Activated CD8-positive, alpha-beta T cell treated with anti-CD3 and anti-CD28 coated beads for 36 hours (primary cell): ENCODE measurements around the gene LORICRIN. TPM values are rescaled to one million over a fixed set of nuclear protein-coding genes. Genes with fewer than 3 reads are reported as not detected.

Experiments used
- ATAC-seq: fragments of 200-7000 bp; cut with Tn5 transposase; one replicate; pipeline ENCODE4 v1.10.0; 2021; ENCODE audit warnings: mild to moderate bottlenecking, moderate library complexity
- CTCF ChIA-PET: fragments of 350-600 bp; sonication (Branson Sonifier 250); formaldehyde crosslinking; loops from one replicate; lab custom pipeline; 2021; ENCODE audit warnings: antibody characterized with exemption; lab: Charles Lee
- POLR2A ChIA-PET: fragments of 350-600 bp; sonication (Branson Sonifier 250); formaldehyde crosslinking; loops from one replicate; lab custom pipeline; 2021; ENCODE audit warnings: antibody characterized with exemption; lab: Charles Lee
- DNase-seq: peaks from one replicate; pipeline ENCODE4 v3.0.0-alpha.2; 2020
- H3K27ac Mint-ChIP-seq: one replicate; pipeline ENCODE4 v1.8.0; 2021; ENCODE audit warnings: mild to moderate bottlenecking, mixed read lengths
- H3K27me3 Mint-ChIP-seq: one replicate; pipeline ENCODE4 v1.8.0; 2021; ENCODE audit warnings: mixed read lengths
- H3K36me3 Mint-ChIP-seq: one replicate; pipeline ENCODE4 v1.8.0; 2021; ENCODE audit warnings: low read depth, mixed read lengths
- H3K4me1 Mint-ChIP-seq: one replicate; pipeline ENCODE4 v1.8.0; 2021; ENCODE audit warnings: low read depth, mixed read lengths
- H3K4me3 Mint-ChIP-seq: one replicate; pipeline ENCODE4 v1.8.0; 2021; ENCODE audit warnings: mild to moderate bottlenecking, moderate library complexity, mixed read lengths
- H3K9me3 Mint-ChIP-seq: one replicate; pipeline ENCODE4 v1.8.0; 2021; ENCODE audit warnings: mixed read lengths
- intact Hi-C: fragments of 100-400 bp; cut with micrococcal nuclease; formaldehyde crosslinking; loops from one replicate; pipeline ENCODE4 v1.10.0; 2022
- total RNA-seq, 2 experiments: library from RNA; stranded (reverse); gene quantifications; one replicate each; pipeline ENCODE4 v1.2.3, GENCODE V29; 2021
- TF ChIP-seq, protein P1 (sequence below): fragments of 200-600 bp; IDR thresholded peaks from one replicate; pipeline ENCODE4 v1.8.0; 2022; ENCODE audit warnings: antibody characterized with exemption, mild to moderate bottlenecking

LORICRIN gene
- total RNA-seq, 2 experiments from 2014 or later, result not detected

DNA sequence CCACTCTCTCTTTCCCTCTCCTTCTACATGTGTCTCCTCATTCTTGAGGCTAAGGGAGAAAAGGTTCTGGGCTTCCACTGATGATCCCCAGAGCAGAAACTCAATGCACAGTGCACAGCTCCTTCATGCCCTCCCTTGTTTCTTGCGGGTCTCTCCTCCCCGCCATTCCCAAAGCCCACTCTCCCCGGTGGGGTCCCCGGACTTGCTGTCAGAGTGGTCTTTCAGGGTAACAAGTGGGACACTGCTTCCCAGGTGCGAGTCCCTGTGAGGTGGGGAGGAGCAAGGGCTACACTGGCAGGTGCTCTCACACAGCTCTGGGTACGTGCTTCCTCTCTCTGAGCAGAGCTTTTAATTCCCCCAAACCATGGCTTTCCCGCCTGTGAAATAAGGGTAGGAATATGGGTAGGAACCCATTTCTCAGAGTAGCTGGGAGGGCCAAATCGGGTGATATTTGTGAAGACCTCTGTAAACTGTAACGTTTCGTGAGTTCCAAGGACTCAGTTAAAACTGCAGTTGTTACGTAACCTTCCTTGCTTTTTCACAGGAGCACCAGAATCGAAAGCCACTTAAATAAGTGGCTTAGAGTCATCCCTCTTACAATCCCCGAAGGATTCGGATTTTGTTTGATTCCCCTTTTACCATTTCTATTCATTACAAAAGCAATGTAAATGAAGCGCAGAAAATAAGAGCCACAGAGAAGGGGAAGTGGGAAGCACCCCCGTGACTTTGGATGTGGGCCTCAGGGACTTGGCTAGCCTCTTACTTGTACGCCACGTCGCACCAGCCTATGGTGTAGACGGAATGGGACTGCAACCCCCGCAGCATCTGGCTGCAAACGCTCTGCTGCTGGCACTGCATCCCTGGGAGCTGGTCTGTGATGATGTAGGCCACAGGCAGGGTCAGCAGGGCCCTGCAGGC lies 47.1 kb downstream of the LORICRIN start:
- Mint-ChIP-seq H3K27me3 (no peaks in the 10 kb centered on the region), H3K27ac (no peak overlapping the region), H3K4me1 (no peaks in the 10 kb centered on the region), H3K9me3 (no peaks in the 10 kb centered on the region), H3K36me3 (no peaks in the 10 kb centered on the region), H3K4me3 (no peak overlapping the region)
- no peak for DNase-seq
- TF ChIP-seq, protein P1, sequence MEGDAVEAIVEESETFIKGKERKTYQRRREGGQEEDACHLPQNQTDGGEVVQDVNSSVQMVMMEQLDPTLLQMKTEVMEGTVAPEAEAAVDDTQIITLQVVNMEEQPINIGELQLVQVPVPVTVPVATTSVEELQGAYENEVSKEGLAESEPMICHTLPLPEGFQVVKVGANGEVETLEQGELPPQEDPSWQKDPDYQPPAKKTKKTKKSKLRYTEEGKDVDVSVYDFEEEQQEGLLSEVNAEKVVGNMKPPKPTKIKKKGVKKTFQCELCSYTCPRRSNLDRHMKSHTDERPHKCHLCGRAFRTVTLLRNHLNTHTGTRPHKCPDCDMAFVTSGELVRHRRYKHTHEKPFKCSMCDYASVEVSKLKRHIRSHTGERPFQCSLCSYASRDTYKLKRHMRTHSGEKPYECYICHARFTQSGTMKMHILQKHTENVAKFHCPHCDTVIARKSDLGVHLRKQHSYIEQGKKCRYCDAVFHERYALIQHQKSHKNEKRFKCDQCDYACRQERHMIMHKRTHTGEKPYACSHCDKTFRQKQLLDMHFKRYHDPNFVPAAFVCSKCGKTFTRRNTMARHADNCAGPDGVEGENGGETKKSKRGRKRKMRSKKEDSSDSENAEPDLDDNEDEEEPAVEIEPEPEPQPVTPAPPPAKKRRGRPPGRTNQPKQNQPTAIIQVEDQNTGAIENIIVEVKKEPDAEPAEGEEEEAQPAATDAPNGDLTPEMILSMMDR, result no peak
- POLR2A ChIA-PET, result no interaction called here
- CTCF ChIA-PET, result interaction anchor here (1.5 kb wide), 1 partner anchor 18 kb away, joined by 5 read pairs; no protein-coding TSS in a partner anchor
- intact Hi-C loops, result no loop called here
- no peak for ATAC-seq

DNA sequence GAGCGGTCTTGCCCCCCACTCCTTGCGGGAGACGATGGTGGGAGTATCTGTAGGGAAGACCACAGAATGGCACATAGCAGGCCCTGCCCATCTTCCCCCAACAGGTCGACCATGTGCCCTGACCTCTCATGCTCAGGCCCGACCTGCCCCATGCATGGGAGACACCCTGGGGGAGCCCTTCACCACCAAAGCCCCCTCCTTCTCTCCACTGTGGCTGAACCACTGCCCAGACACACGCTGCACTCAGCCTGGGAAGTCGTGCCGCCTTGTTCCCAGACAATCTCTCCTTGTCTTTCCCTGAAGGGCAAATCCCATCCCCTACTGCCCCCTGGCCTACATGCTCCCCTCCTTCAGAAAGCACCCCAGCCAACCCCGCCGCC lies 47.7 kb downstream of the LORICRIN start:
- no peak for DNase-seq
- Mint-ChIP-seq H3K4me1 (no peaks in the 10 kb centered on the region), H3K27me3 (no peaks in the 10 kb centered on the region), H3K27ac (no peak overlapping the region), H3K4me3 (no peak overlapping the region), H3K36me3 (no peaks in the 10 kb centered on the region), H3K9me3 (no peaks in the 10 kb centered on the region)
- POLR2A ChIA-PET, result no interaction called here
- intact Hi-C loops, result no loop called here
- TF ChIP-seq, protein P1, result no peak
- CTCF ChIA-PET, result no interaction called here
- ATAC-seq, result no peak

DNA sequence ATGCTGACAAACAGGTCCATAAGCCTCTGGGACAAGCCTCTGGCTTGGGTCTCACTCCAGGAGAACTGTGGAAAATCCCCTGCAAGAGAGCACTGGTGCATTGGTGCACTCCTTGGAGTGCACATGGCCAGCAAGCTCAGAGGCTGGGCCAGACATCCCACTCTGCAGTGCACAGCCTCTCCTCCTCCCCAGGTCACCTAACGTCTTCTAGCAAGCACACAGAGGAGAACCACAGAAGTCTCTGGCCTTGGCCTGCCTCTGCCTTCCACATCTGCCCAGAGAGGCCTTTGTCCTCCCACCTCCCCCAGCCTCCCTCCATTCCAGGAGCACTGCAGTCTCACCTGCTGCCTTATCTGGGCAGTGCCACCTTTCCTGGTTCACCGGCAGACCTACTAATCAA lies 49.1 kb downstream of the LORICRIN start:
- Mint-ChIP-seq H3K4me3 (no peak overlapping the region), H3K27me3 (no peaks in the 10 kb centered on the region), H3K36me3 (no peaks in the 10 kb centered on the region), H3K9me3 (no peaks in the 10 kb centered on the region), H3K4me1 (no peaks in the 10 kb centered on the region), H3K27ac (no peak overlapping the region)
- intact Hi-C loops, result no loop called here
- ChIA-PET POLR2A (no interaction called here), CTCF (no interaction called here)
- ATAC-seq, result no peak
- no peak for DNase-seq
- TF ChIP-seq, protein P1, result no peak

DNA sequence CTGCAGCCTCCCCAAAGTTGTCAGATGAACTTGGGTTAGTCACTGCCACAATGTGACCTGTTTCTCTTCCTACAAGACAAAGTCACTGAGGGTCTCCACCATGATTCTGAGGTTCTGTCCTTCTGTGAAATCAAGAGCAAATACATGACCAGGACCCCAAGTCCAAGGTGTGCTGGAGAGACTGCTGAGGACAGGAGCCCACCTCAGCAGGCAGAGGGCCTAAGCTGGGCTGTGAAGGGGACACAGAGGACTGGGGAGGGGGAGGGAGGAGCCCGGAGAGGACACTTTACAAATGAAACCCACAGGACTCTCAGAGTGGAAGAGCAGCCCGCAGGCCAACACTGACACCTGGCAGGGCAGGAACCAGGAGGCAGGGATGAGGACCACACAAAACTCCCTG lies 50.0 kb downstream of the LORICRIN start:
- Mint-ChIP-seq H3K27ac (no peak overlapping the region), H3K27me3 (no peaks in the 10 kb centered on the region), H3K9me3 (no peaks in the 10 kb centered on the region), H3K36me3 (no peaks in the 10 kb centered on the region), H3K4me3 (no peak overlapping the region), H3K4me1 (no peaks in the 10 kb centered on the region)
- TF ChIP-seq, protein P1, result no peak
- ATAC-seq (no peak), DNase-seq (no peak)
- ChIA-PET POLR2A (no interaction called here), CTCF (no interaction called here)
- intact Hi-C loops, result no loop called here

DNA sequence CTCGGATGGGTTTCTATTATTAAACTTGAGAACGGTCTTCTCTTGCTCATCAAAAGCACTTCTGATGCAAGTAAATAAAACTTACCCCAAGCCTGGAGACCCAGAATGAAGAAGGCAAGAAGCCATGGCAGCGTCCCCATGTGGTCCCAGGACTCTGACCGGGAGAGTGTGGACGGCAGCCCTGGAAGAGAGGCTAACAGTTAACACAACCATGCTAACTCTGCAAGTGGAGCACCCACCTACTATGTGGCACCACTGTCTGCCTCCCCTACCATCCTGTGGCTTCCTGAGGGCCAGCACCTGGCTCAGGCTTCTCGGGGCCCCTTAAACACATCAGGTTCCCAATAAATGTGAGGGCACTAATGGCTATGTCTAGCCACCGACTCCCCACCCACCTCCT lies 51.0 kb downstream of the LORICRIN start:
- ChIA-PET POLR2A (interaction anchor here (0.7 kb wide), 1 partner anchor 32 kb away, joined by 3 read pairs; no protein-coding TSS in a partner anchor), CTCF (no interaction called here)
- ATAC-seq (no peak), DNase-seq (no peak)
- intact Hi-C loops, result no loop called here
- H3K9me3 Mint-ChIP-seq, result no peaks in the 10 kb centered on the region
- no peak overlapping the region for H3K4me3 Mint-ChIP-seq
- no peak overlapping the region for H3K27ac Mint-ChIP-seq
- TF ChIP-seq, protein P1, result no peak
- H3K27me3 Mint-ChIP-seq, result no peaks in the 10 kb centered on the region
- no peaks in the 10 kb centered on the region for H3K4me1 Mint-ChIP-seq
- no peaks in the 10 kb centered on the region for H3K36me3 Mint-ChIP-seq
